D721Med (cell line): Measurements from ENCODE around the gene HAUS6.
"Not testable (repeated sequence)": the region's sequence is repeated elsewhere in the genome, so short reads cannot be mapped to it uniquely, and the experiment has no call there.

Source experiments
- DNase-seq: peaks from one replicate; pipeline ENCODE4 v3.0.0; 2011; ENCODE audit warnings: low spot score; ENCODE audit not compliant: insufficient read length
- FAIRE-seq: peaks from 2 replicates; lab custom pipeline; 2011; peaks lifted over from hg19 to GRCh38; lab: Jason Lieb, UNC
- TF ChIP-seq, protein P1 (sequence below): IDR thresholded peaks from 2 replicates; pipeline ENCODE4 v1.5.1; 2012; ENCODE audit warnings: mild to moderate bottlenecking, control low read depth; ENCODE audit not compliant: insufficient read depth; ENCODE audit errors: missing control alignments

The HAUS6 gene

DNA sequence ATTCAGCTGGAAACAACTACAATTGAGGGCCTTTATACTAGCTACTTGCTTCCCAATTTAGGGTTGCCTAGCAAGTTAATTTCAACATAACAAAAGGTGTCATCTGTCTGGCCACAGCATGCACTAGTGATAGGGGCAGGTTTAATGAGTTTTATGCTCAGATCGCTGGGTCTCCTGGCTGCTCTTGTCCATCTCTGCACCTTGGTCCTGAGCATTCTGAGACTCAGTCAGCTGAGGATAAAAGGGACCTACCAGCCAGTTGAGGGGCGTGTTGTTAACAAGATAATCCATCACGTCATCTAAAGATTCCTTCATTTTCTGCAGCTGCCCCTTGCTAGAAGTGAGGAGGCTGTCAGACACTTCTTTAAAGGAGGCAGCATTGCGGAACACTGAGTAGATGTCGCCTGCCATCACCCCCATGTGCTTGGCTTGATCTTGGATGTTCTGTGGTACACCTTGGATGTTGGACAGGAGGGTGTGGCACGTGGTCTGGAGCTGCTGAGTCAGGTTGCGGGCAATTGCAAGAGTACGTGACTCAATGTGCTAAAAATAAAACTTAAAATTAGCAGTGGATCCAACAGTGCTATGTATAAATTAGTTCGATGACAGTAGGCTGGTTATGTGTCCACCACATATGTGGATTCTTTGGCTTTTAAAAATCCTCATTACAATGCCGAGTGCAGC, 13.5 kb upstream of the HAUS6 start:
- FAIRE-seq (no peak), DNase-seq (no peak)
- TF ChIP-seq, protein P1, sequence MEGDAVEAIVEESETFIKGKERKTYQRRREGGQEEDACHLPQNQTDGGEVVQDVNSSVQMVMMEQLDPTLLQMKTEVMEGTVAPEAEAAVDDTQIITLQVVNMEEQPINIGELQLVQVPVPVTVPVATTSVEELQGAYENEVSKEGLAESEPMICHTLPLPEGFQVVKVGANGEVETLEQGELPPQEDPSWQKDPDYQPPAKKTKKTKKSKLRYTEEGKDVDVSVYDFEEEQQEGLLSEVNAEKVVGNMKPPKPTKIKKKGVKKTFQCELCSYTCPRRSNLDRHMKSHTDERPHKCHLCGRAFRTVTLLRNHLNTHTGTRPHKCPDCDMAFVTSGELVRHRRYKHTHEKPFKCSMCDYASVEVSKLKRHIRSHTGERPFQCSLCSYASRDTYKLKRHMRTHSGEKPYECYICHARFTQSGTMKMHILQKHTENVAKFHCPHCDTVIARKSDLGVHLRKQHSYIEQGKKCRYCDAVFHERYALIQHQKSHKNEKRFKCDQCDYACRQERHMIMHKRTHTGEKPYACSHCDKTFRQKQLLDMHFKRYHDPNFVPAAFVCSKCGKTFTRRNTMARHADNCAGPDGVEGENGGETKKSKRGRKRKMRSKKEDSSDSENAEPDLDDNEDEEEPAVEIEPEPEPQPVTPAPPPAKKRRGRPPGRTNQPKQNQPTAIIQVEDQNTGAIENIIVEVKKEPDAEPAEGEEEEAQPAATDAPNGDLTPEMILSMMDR, result no peak

DNA sequence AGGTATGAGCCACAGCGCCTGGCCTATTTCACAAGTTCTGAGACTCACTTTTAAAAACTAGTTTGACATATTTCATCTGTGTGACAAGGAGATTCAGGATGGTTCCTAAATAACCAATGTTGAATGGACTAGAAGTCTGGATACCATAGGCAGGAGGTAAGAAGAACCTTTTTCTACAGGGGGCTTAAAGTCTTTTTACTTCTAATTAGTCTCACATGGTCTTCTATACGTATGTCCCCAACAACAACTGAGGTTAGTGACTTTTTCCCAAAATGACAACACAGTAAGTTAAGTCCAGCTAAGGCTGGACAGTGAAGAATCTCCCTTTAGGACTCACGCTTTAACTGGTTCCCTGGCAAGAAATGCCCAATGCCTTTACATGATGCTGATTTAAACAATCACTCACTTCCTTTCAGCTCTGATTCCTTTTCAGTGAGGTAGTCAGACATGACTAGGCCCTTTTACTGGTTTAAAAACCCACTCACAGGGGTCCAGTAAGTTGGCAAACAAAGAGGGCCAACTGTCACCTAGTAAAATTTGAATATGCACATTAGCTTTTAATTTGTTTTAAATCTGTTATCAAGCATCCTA, 12.1 kb upstream of the HAUS6 start:
- TF ChIP-seq, protein P1, result no peak
- no peak for DNase-seq
- FAIRE-seq, result no peak

DNA sequence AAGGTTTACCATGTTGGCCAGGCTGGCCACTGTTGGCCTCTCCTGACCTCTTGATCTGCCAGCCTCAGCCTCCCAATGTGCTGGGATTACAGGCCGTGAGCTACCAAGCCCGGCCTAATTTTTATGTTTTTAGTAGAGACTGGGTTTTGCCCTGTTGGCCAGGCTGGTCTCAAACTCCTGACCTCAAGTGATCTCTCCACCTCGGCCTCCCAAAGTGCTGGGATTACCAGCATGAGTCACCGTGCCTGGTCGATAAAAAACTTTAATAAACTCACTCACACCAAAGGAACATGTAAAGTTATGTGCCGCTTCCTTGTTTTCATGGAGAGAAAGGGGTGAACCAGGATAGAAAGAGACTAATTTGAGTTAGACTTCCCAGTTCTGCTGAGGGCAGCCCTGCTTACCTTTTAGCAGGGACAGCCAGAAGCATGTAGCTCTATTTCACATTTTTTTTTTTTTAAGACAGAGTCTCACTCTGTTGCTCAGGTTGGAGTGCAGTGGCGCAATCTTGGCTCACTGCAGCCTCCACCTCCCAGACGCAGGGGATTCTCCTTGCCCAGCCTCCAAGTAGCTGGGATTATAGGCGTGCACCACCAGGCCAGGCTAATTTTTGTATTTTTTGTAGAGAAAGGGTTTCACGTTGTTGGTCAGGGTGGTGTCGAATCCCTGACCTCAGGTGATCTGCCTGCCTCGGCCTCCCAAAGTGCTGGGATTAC, 11.4 kb upstream of the HAUS6 start:
- TF ChIP-seq, protein P1, result no peak
- DNase-seq, result no peak
- no peak for FAIRE-seq

DNA sequence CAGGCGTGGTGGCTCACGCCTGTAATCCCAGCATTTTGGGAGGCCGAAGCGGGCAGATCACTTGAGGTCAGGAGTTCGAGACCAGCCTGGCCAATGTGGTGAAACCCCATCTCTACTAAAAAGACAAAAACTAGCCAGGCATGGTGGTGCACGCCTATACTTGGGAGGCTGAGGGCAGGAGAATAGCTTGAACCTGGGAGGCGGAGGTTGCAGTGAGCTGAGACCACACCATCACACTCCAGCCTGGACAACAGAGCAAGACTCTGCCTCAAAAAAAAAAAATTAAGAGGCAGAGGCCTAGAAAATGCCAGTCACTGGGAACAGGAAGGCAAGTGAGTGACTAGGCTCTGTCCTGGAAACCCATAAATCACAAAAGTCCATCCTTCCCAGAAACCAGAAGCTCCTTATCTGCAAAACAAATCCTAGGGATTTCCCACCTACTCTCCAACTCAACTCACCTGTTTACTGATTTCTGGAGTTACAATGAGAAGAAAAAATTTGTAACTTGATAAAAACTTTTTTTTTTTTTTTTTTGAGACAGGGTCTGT, 10.4 kb upstream of the HAUS6 start:
- FAIRE-seq, DNase-seq: not testable (repeated sequence)

DNA sequence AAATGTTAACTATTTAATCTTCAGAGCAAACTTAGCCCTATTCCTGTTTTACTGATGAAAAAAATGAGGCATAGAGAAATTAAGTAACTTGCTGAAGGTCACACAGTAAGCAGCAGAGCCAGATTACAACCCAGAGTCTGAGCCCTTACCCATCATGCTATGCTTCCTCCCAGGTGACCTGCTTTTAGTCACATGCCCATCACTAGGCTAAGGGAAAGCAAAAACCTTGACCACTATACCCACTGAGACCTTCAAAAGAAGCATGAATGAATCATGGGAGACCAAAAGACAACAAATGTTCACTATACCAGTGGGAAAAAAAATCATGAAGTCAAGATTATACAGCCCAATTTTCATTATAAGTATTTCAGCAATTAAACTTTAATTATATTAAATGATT, 5.3 kb upstream of the HAUS6 start:
- DNase-seq, result no peak
- FAIRE-seq, result no peak
- TF ChIP-seq, protein P1, result no peak

DNA sequence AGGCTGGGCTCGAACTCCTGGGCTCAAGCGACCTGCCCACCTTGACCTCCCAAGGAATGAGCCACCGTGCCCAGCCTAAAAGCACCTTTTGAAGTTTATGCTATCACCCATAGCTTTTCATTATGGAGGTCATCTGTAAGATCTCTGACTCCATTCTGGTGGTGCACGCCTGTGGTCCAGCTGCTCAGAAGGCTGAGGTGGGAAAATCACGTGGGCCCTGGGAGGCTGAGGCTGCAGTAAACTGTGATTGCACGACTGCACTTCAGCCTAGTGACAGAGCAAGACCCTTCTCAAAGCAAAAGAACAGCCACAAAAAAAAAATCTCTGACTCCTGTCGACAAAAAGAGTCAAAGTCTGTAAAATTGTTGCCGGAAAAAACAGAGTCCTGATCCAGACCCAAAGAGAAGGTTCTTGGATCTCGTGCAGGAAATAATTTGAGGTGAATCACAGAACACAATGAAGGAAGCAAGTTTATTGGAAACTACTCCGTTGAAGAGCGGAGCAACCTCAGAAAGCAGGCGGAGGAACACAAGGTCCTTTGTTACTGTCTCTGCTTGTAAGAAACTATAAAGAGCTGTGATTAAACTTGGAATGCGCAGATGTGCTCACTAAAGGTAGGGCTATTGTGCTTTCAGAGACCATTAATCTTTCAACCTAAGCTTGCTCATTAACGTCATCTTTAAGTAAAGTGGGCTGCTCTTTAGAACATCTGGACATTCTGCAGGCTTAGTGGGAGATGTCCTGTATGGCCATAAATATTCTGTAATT, 2.0 kb upstream of the HAUS6 start:
- TF ChIP-seq, protein P1, result no peak
- DNase-seq (no peak), FAIRE-seq (no peak)

DNA sequence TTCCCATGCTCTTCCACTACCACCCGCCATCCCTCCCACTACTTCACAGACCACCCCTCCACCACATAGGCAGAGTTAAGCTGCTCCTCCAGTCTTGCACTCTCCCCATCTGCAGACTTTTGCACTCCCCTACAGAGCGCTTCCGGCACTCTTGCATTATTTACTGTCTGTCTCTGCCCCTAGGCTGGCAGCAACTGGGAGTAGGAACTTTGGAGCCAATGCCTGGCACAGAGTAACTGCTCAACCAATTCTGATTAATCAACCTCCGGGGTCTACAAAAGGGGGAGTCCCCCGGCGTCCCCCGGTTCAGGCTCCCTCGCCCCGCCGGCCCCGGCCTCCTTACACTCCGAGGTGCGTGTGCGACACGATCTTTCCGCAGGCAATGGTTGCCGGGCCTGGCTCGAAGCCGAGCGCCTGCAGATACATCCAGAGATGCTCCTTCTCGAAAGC, 498 bp downstream of the HAUS6 start:
- FAIRE-seq (no peak), DNase-seq (no peak)
- TF ChIP-seq, protein P1, result no peak
